NB4 (cell line): Measurements from ENCODE around the gene SYCE3.

Source experiments
- DNase-seq: peaks from one replicate; pipeline ENCODE4 v3.0.0; 2010; ENCODE audit warnings: low read depth
- H3K4me3 ChIP-seq: one replicate; pipeline ENCODE4 v1.5.1; 2011; ENCODE audit warnings: mild to moderate bottlenecking, low read depth, low read length, moderate library complexity
- CTCF ChIP-seq: IDR thresholded peaks from one replicate; pipeline ENCODE4 v1.5.1; 2012; ENCODE audit warnings: low read depth, low read length
- MAX ChIP-seq: IDR thresholded peaks from 2 replicates; pipeline ENCODE4 v1.6.1; 2011; ENCODE audit warnings: low read depth, low read length
- MYC ChIP-seq: IDR thresholded peaks from 2 replicates; pipeline ENCODE4 v1.6.1; 2011; ENCODE audit warnings: low read depth, low read length
- POLR2A ChIP-seq: IDR thresholded peaks from 2 replicates; pipeline ENCODE4 v1.6.1; 2011; ENCODE audit warnings: mild to moderate bottlenecking; ENCODE audit not compliant: insufficient read length; ENCODE audit errors: extremely low read depth

Gene SYCE3

GRCh38 chr22:50605613-50606074 lies 42.9 kb upstream of the SYCE3 start:
- TF ChIP-seq MAX (no peak), POLR2A (no peak)
- DNase-seq: no peak
- H3K4me3 ChIP-seq: no peak overlapping the region

- no peak for DNase-seq
- no peak for TF ChIP-seq MAX
- no peak for TF ChIP-seq MYC
- no peak for TF ChIP-seq CTCF
- TF ChIP-seq POLR2A: no peak
- H3K4me3 ChIP-seq: no peak overlapping the region
Measured at GRCh38 chr22:50605002-50605612, 42.4 kb upstream of the SYCE3 start.

GRCh38 chr22:50604256-50605001 lies 41.7 kb upstream of the SYCE3 start:
- TF ChIP-seq MYC (no peak), MAX (no peak), CTCF (no peak), POLR2A (no peak)
- no peak overlapping the region for H3K4me3 ChIP-seq
- no peak for DNase-seq

GRCh38 chr22:50603511-50604255 lies 41.0 kb upstream of the SYCE3 start:
- TF ChIP-seq MAX (no peak), POLR2A (no peak), CTCF (no peak), MYC (no peak)
- no peak overlapping the region for H3K4me3 ChIP-seq
- DNase-seq: no peak

- TF ChIP-seq POLR2A: no peak
- TF ChIP-seq MYC: no peak
- no peak for TF ChIP-seq CTCF
- no peak for TF ChIP-seq MAX
- H3K4me3 ChIP-seq: no peak overlapping the region
- no peak for DNase-seq
Measured at GRCh38 chr22:50602338-50602700, 39.6 kb upstream of the SYCE3 start.
